Hepatocyte (in vitro differentiated cells): ENCODE measurements around the gene PIP4P1.

ENCODE experiments used
- EZH2 ChIP-seq: fragments of 200-600 bp; sonication (generic); IDR thresholded peaks from 2 replicates; pipeline ENCODE4 v1.6.1; 2016; ENCODE audit warnings: antibody characterized with exemption, mild to moderate bottlenecking, borderline replicate concordance
- EZH2phosphoT487 ChIP-seq: fragments of 200-600 bp; sonication (generic); IDR thresholded peaks from one replicate; pipeline ENCODE4 v1.6.1; 2018; ENCODE audit warnings: antibody characterized with exemption, mild to moderate bottlenecking, low read depth, moderate library complexity; ENCODE audit not compliant: unreplicated experiment, severe bottlenecking
- TF ChIP-seq, protein P1 (sequence below): fragments of 200-600 bp; sonication (generic); IDR thresholded peaks from 2 replicates; pipeline ENCODE4 v1.5.1; 2016; ENCODE audit warnings: antibody characterized with exemption, mild to moderate bottlenecking; ENCODE audit not compliant: poor library complexity

DNA sequence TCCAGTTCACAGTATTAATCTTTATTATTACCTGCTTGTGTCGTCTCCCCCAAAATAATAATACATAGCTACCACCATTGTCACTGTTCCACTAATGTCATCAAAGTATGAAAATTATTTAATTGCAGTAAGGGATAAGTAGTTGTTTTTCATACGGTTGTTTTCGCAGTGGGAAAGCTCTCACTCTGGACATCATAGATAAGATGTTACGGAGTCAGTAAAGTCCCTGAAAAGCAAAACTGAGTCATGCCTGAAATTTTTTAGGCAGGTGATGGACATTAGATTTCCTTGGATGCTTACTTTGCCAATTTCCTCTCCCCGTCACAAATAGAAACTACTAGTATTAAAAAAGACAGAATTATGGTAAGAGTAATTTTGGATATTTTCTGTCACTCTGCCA, 21.1 kb upstream of the PIP4P1 start:
- TF ChIP-seq, protein P1, sequence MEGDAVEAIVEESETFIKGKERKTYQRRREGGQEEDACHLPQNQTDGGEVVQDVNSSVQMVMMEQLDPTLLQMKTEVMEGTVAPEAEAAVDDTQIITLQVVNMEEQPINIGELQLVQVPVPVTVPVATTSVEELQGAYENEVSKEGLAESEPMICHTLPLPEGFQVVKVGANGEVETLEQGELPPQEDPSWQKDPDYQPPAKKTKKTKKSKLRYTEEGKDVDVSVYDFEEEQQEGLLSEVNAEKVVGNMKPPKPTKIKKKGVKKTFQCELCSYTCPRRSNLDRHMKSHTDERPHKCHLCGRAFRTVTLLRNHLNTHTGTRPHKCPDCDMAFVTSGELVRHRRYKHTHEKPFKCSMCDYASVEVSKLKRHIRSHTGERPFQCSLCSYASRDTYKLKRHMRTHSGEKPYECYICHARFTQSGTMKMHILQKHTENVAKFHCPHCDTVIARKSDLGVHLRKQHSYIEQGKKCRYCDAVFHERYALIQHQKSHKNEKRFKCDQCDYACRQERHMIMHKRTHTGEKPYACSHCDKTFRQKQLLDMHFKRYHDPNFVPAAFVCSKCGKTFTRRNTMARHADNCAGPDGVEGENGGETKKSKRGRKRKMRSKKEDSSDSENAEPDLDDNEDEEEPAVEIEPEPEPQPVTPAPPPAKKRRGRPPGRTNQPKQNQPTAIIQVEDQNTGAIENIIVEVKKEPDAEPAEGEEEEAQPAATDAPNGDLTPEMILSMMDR, result no peak
- TF ChIP-seq EZH2 (no peak), EZH2phosphoT487 (no peak)
